ENCODE results near the gene SLAMF9.

SLAMF9 gene

GRCh38 chr1:159934136-159935039 is 19.6 kb downstream of the SLAMF9 start:
- H3K4me3 ChIP-seq (ENCODE audit: low read depth, low read length) = no peak overlapping the region
- DNase-seq (ENCODE audit: low read depth) = no peak
- no peak for TF ChIP-seq MYC (IDR thresholded peaks at IDR 0.05; ENCODE audit: low read depth, low read length)

DNA sequence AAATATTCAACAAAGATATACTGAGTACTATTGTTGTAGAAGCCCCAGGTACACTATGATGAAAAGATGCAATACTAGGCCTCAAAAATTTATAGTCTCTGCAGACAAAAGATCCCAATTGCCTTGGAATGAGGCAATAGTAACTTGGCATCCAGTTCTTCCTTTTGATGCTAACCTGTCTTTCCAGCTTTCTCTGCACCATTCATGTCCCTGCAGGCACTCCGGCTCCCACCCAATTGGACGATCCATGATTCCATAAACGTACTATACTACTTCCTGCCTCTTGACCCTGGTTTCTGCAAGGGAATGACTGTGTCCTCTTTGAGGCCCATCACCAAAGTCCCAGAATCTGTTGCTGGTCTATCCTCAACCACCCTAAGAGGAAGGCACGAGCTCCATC is 20.7 kb downstream of the SLAMF9 start:
- TF ChIP-seq MYC (IDR thresholded peaks at IDR 0.05; ENCODE audit: low read depth, low read length) = no peak
- TF ChIP-seq CTCF (IDR thresholded peaks at IDR 0.05; ENCODE audit: low read depth, low read length) = no peak
- no peak for TF ChIP-seq POLR2A (IDR thresholded peaks at IDR 0.05; ENCODE audit: extremely low read depth, insufficient read length)
- TF ChIP-seq, protein P1, sequence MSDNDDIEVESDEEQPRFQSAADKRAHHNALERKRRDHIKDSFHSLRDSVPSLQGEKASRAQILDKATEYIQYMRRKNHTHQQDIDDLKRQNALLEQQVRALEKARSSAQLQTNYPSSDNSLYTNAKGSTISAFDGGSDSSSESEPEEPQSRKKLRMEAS (IDR thresholded peaks at IDR 0.05; ENCODE audit: low read depth, low read length) = no peak
- H3K4me3 ChIP-seq (ENCODE audit: low read depth, low read length) = no peak overlapping the region
- no peak for DNase-seq (ENCODE audit: low read depth)

DNA sequence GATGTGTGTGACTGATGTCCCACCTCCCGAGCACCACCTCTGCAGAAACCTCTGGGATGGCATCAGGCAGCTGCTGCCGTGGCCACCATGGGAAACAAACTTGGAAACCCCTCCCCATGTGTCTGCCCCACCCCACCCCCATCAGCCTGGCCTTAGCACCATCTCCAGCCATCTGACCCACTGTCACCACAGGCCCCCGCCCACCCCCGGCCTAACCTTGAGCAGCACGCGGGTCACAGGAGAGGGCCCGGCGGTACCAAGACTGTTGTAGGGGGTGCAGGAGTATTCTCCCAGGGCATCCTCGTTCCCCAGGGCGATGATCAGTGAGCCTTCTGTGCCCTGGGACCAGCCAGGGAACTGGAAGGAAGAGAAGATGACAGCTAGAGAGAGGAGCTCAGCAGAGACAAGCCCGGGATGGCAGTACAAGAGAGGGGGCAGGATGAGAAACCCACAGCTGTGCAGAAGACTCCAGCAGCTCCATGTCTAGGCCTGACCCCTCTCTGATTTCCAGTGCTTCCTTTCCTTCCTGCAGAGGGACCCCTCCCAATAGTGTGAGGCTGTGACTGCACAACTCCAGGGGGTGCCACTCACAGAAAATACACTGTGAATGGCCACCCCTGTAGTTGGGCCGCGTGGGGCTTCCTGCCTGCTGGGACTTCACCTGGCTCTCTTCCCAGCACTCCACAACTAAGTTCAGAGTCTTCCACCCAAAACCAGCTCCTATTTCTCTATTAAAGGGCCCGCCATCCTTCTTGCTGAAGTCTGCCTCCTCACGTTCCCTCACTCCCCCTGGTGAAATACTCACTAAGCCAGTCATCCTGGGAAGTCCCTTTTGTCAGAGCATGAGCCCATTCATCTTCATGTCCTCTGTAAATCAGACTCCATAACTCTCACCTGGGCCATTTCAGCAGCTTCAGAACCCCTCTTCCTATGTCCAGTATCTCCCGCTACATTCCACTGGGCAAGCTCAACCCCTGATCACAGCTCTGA is 21.4 kb downstream of the SLAMF9 start:
- TF ChIP-seq CTCF (IDR thresholded peaks at IDR 0.05; ENCODE audit: low read depth, low read length) (no peak), MYC (IDR thresholded peaks at IDR 0.05; ENCODE audit: low read depth, low read length) (no peak), POLR2A (IDR thresholded peaks at IDR 0.05; ENCODE audit: extremely low read depth, insufficient read length) (no peak)
- TF ChIP-seq, protein P1 (IDR thresholded peaks at IDR 0.05; ENCODE audit: low read depth, low read length) = no peak
- DNase-seq (ENCODE audit: low read depth) = no peak
- H3K4me3 ChIP-seq (ENCODE audit: low read depth, low read length) = no peak overlapping the region

DNA sequence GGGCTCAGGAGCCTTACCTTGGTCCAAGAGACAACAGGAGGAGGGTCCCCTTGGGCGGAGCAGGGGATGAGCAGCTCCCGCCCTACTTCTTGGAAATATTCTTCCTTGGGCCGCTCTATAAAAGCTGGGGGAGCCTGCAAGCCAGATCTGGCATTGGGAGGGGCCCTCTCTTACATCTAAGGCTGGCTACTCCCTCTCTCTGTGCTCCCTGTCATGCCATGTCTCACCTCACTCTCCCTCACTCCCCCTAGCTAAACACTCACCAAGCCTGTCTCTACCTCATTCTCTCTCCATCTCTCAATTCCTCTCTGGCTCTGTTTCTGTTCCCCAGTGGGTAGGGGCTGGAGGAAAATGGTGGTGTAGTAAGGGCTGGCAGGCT is 22.3 kb downstream of the SLAMF9 start:
- no peak overlapping the region for H3K4me3 ChIP-seq (ENCODE audit: low read depth, low read length)
- TF ChIP-seq CTCF (IDR thresholded peaks at IDR 0.05; ENCODE audit: low read depth, low read length) (no peak), POLR2A (IDR thresholded peaks at IDR 0.05; ENCODE audit: extremely low read depth, insufficient read length) (no peak), MYC (IDR thresholded peaks at IDR 0.05; ENCODE audit: low read depth, low read length) (no peak)
- TF ChIP-seq, protein P1 (IDR thresholded peaks at IDR 0.05; ENCODE audit: low read depth, low read length) = no peak
- no peak for DNase-seq (ENCODE audit: low read depth)

DNA sequence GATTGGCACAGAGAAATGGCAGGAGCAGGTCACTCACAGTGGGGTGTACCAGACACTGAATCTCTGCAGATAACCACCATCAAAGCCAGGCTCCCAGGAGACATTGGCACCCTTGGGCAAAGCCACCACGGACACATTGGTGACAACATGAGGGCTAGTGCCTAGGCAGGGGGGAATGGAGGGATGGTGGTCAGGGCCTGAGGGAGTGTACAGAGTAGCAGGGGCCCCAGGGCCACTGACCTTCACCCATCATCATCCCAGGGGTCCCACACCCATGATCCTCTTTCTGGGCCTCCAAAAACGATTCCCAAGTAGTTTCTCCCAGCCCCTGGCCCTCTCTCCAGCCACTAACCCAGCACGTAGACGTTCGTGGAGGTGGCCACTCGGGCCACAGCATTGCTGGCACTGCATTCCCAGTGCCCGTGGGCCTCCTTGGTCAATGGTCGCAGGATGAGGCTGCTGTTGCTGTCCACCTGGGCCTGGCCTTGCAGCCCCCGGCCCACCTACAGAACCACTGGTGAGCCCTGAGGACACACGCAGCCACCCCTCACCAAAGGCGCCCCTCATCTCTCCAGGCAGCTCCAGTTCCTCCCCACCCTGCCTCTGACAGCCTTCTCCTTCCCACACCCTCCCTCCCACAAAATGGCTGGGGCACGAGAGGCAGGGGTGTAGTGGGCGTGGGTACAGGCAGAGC is 22.8 kb downstream of the SLAMF9 start:
- TF ChIP-seq CTCF (IDR thresholded peaks at IDR 0.05; ENCODE audit: low read depth, low read length) = no peak
- TF ChIP-seq, protein P1 (IDR thresholded peaks at IDR 0.05; ENCODE audit: low read depth, low read length) = no peak
- no peak for TF ChIP-seq POLR2A (IDR thresholded peaks at IDR 0.05; ENCODE audit: extremely low read depth, insufficient read length)
- no peak for TF ChIP-seq MYC (IDR thresholded peaks at IDR 0.05; ENCODE audit: low read depth, low read length)
- DNase-seq (ENCODE audit: low read depth) = no peak

More for the DNA sequence above, 22.8 kb downstream of the SLAMF9 start:
- no peak overlapping the region for H3K4me3 ChIP-seq (ENCODE audit: low read depth, low read length)
